ENCODE results near the gene PSRC1.
A peak's percentile ranks its signal among the peaks of the same experiment; 100 is the strongest.

PSRC1 gene

GRCh38 chr1:109272831-109273547 lies 10.0 kb downstream of the PSRC1 start:
- FAIRE-seq: no peak
- no peak for DNase-seq (ENCODE audit: low spot score)

- peak; percentile 59 for FAIRE-seq
- DNase-seq (ENCODE audit: low spot score): no peak
Measured at GRCh38 chr1:109272021-109272799, 10.7 kb downstream of the PSRC1 start.

- no peak for DNase-seq (ENCODE audit: low spot score)
- peak; percentile 27 for FAIRE-seq
Measured at GRCh38 chr1:109271458-109271857, 11.5 kb downstream of the PSRC1 start.

- FAIRE-seq: no peak
Measured at GRCh38 chr1:109270623-109271317, 12.2 kb downstream of the PSRC1 start.

GRCh38 chr1:109269981-109270622 lies 12.8 kb downstream of the PSRC1 start:
- FAIRE-seq (peak; percentile 58), DNase-seq (ENCODE audit: low spot score) (no peak)

More at GRCh38 chr1:109270623-109271317, 12.2 kb downstream of the PSRC1 start:
- no peak for DNase-seq (ENCODE audit: low spot score)

GRCh38 chr1:109269212-109269980 lies 13.5 kb downstream of the PSRC1 start:
- FAIRE-seq: peak; percentile 5

GRCh38 chr1:109268431-109269211 lies 14.3 kb downstream of the PSRC1 start:
- DNase-seq (ENCODE audit: low spot score) (no peak), FAIRE-seq (no peak)

More at GRCh38 chr1:109269212-109269980, 13.5 kb downstream of the PSRC1 start:
- DNase-seq (ENCODE audit: low spot score): no peak

- FAIRE-seq (peak; percentile 50), DNase-seq (ENCODE audit: low spot score) (no peak)
Measured at GRCh38 chr1:109267743-109268300, 15.1 kb downstream of the PSRC1 start.

GRCh38 chr1:109266965-109267364 lies 16.0 kb downstream of the PSRC1 start:
- FAIRE-seq: peak; percentile 74

GRCh38 chr1:109265741-109266330 lies 17.1 kb downstream of the PSRC1 start:
- FAIRE-seq (no peak), DNase-seq (ENCODE audit: low spot score) (no peak)

More at GRCh38 chr1:109266965-109267364, 16.0 kb downstream of the PSRC1 start:
- peak; percentile 79 for DNase-seq (ENCODE audit: low spot score)

- DNase-seq (ENCODE audit: low spot score) (no peak), FAIRE-seq (no peak)
Measured at GRCh38 chr1:109265016-109265415, 17.9 kb downstream of the PSRC1 start.

- DNase-seq (ENCODE audit: low spot score) (no peak), FAIRE-seq (peak; percentile 90)
Measured at GRCh38 chr1:109264379-109264755, 18.6 kb downstream of the PSRC1 start.

- peak; percentile 99 for FAIRE-seq
- peak; percentile 84 for DNase-seq (ENCODE audit: low spot score)
Measured at GRCh38 chr1:109263597-109264378, 19.2 kb downstream of the PSRC1 start.

- DNase-seq (ENCODE audit: low spot score): no peak
- peak; percentile 17 for FAIRE-seq
Measured at GRCh38 chr1:109263234-109263596, 19.7 kb downstream of the PSRC1 start.

GRCh38 chr1:109262231-109263055 lies 20.5 kb downstream of the PSRC1 start:
- no peak for FAIRE-seq
- DNase-seq (ENCODE audit: low spot score): no peak

GRCh38 chr1:109261578-109261977 lies 21.4 kb downstream of the PSRC1 start:
- DNase-seq (ENCODE audit: low spot score) (no peak), FAIRE-seq (no peak)

- no peak for FAIRE-seq
Measured at GRCh38 chr1:109261006-109261405, 21.9 kb downstream of the PSRC1 start.

More at GRCh38 chr1:109261006-109261405, 21.9 kb downstream of the PSRC1 start:
- no peak for DNase-seq (ENCODE audit: low spot score)
